NCI-H1105 (cell line): ENCODE measurements around the gene VCY1B.
"Not testable (repeated sequence)": the region's sequence is repeated elsewhere in the genome, so short reads cannot be mapped to it uniquely, and the experiment has no call there.

Source experiments
- DNase-seq: peaks from one replicate; lab custom pipeline; 2025; lab: John Stamatoyannopoulos, UW

VCY1B gene

GRCh38 chrY:14055927-14056326, at the start of gene VCY1B:
Gene VCY1B, plus strand, starts transcription at chrY:14056227. Its CDS starts 63 bp downstream, at chrY:14056290.
- not testable (repeated sequence) for DNase-seq

GRCh38 chrY:14011916-14012315, 44.1 kb upstream of the VCY1B start:
- not testable (repeated sequence) for DNase-seq

GRCh38 chrY:14030395-14030794, 25.6 kb upstream of the VCY1B start:
- DNase-seq, result not testable (repeated sequence)

- DNase-seq, result no peak
Measured at GRCh38 chrY:14085877-14086276, 29.9 kb downstream of the VCY1B start.
